ENCODE results near the gene IRGC.

The IRGC gene

GRCh38 chr19:43715776-43716175 is at the start of gene IRGC:
Gene IRGC (plus strand): TSS chr19:43716076. CDS start chr19:43718559, 2,483 bp downstream.
- DNase-seq (ENCODE audit: extremely low spot score), result no peak
- ChIA-PET POLR2A (no interaction called here), CTCF (no interaction called here)
- TF ChIP-seq BHLHE40 (IDR thresholded peaks at IDR 0.05; ENCODE audit: borderline replicate concordance), result no peak
- TF ChIP-seq HDGF (IDR thresholded peaks at IDR 0.05; ENCODE audit: borderline replicate concordance), result no peak
- no peak for TF ChIP-seq ZNF384 (IDR thresholded peaks at IDR 0.05)
- no peak for TF ChIP-seq ELF4 (IDR thresholded peaks at IDR 0.05)
- TF ChIP-seq L3MBTL2 (conservative IDR thresholded peaks at IDR 0.05), result no peak
- TF ChIP-seq LEF1 (IDR thresholded peaks at IDR 0.05; ENCODE audit: borderline replicate concordance), result no peak
- TF ChIP-seq FOXM1 (IDR thresholded peaks at IDR 0.05; ENCODE audit: borderline replicate concordance), result no peak
- no peak for TF ChIP-seq NFRKB (IDR thresholded peaks at IDR 0.05)
- no peak for TF ChIP-seq SP1 (IDR thresholded peaks at IDR 0.05)
- TF ChIP-seq FOXK2 (IDR thresholded peaks at IDR 0.05), result no peak

- POLR2A ChIA-PET, result no interaction called here
- CTCF ChIA-PET, result no interaction called here
- no peak for DNase-seq (ENCODE audit: extremely low spot score)
- TF ChIP-seq SUZ12 (IDR thresholded peaks at IDR 0.05) (no peak), FOXM1 (IDR thresholded peaks at IDR 0.05; ENCODE audit: borderline replicate concordance) (no peak), FOXA1 (IDR thresholded peaks at IDR 0.05) (no peak), ZNF384 (IDR thresholded peaks at IDR 0.05) (no peak), ELF4 (IDR thresholded peaks at IDR 0.05) (no peak), ARNT (IDR thresholded peaks at IDR 0.05) (no peak), L3MBTL2 (conservative IDR thresholded peaks at IDR 0.05) (no peak), PKNOX1 (IDR thresholded peaks at IDR 0.05) (no peak)
Measured at GRCh38 chr19:43667126-43667875, 48.6 kb upstream of the IRGC start.

GRCh38 chr19:43667876-43668405 is 47.9 kb upstream of the IRGC start:
- CTCF ChIA-PET, result interaction anchor here (0.7 to 1.1 kb wide), 8 partner anchors 10 to 117 kb away, joined by 3 to 9 read pairs (median 4); no protein-coding TSS in a partner anchor
- POLR2A ChIA-PET, result interaction anchor here (0.6 to 1.3 kb wide), 4 partner anchors 16 to 501 kb away, joined by 4 to 8 read pairs (median 4); partner anchors contain the start of gene SMG9
- no peak for DNase-seq (ENCODE audit: extremely low spot score)
- peak; percentile 52 for TF ChIP-seq L3MBTL2 (conservative IDR thresholded peaks at IDR 0.05)
- no peak for TF ChIP-seq NFRKB (IDR thresholded peaks at IDR 0.05)
- TF ChIP-seq ELF4 (IDR thresholded peaks at IDR 0.05), result no peak

- DNase-seq (ENCODE audit: extremely low spot score), result peak; percentile 98
- TF ChIP-seq PKNOX1 (IDR thresholded peaks at IDR 0.05), result peak; percentile 88
- no peak for TF ChIP-seq FOXA1 (IDR thresholded peaks at IDR 0.05)
- TF ChIP-seq SP1 (IDR thresholded peaks at IDR 0.05), result peak; percentile 22; the same call in 1 of the 2 replicates
- TF ChIP-seq ARNT (IDR thresholded peaks at IDR 0.05), result no peak
- TF ChIP-seq NFRKB (IDR thresholded peaks at IDR 0.05), result no peak
- ChIA-PET POLR2A (interaction anchor here (0.6 to 1.3 kb wide), 4 partner anchors 16 to 502 kb away, joined by 4 to 8 read pairs (median 4); partner anchors contain the start of gene SMG9), CTCF (interaction anchor here (0.7 to 1.1 kb wide), 8 partner anchors 10 to 117 kb away, joined by 3 to 9 read pairs (median 4); no protein-coding TSS in a partner anchor)
Measured at GRCh38 chr19:43668406-43669109, 47.3 kb upstream of the IRGC start.

GRCh38 chr19:43672061-43672679 is 43.7 kb upstream of the IRGC start:
- DNase-seq (ENCODE audit: extremely low spot score), result no peak
- POLR2A ChIA-PET, result no interaction called here

More at GRCh38 chr19:43672061-43672679, 43.7 kb upstream of the IRGC start:
- no peak for TF ChIP-seq ARNT (IDR thresholded peaks at IDR 0.05)
- TF ChIP-seq SUZ12 (IDR thresholded peaks at IDR 0.05), result no peak
- no peak for TF ChIP-seq ELF4 (IDR thresholded peaks at IDR 0.05)
- TF ChIP-seq FOXK2 (IDR thresholded peaks at IDR 0.05), result no peak
- TF ChIP-seq PKNOX1 (IDR thresholded peaks at IDR 0.05), result no peak
- TF ChIP-seq ZNF384 (IDR thresholded peaks at IDR 0.05), result no peak
- TF ChIP-seq BHLHE40 (IDR thresholded peaks at IDR 0.05; ENCODE audit: borderline replicate concordance), result no peak
- no peak for TF ChIP-seq HDGF (IDR thresholded peaks at IDR 0.05; ENCODE audit: borderline replicate concordance)
- no peak for TF ChIP-seq TARDBP (IDR thresholded peaks at IDR 0.05)
- no peak for TF ChIP-seq FOXM1 (IDR thresholded peaks at IDR 0.05; ENCODE audit: borderline replicate concordance)
- no peak for TF ChIP-seq L3MBTL2 (conservative IDR thresholded peaks at IDR 0.05)
- CTCF ChIA-PET, result interaction anchor here (0.5 to 0.9 kb wide), 4 partner anchors 9 to 103 kb away, joined by 3 to 6 read pairs (median 4); no protein-coding TSS in a partner anchor
